Upper lobe of left lung (tissue), 6 donors: Measurements from ENCODE around the gene FBXO34. TPM values are rescaled to one million over a fixed set of nuclear protein-coding genes. Genes with fewer than 3 reads are reported as not detected.
"Not testable (repeated sequence)": the region's sequence is repeated elsewhere in the genome, so short reads cannot be mapped to it uniquely, and the experiment has no call there.

Source experiments
- ATAC-seq, 2 donors: fragments of 200-7000 bp; cut with Tn5 transposase; one replicate each; pipeline ENCODE4 v1.9.1; 2022; ENCODE audit warnings: mild to moderate bottlenecking in 2 of 2, moderate library complexity in 2 of 2; ENCODE audit not compliant: low FRiP score in 2 of 2
- DNase-seq, 2 donors: peaks; one replicate each; pipeline ENCODE4 v3.0.0-alpha.2; 2019 to 2020
- H3K27ac ChIP-seq, 4 donors: fragments of 200-600 bp; sonication (generic); one replicate each; pipeline ENCODE4 v1.5.1; 2016 to 2019
- H3K27me3 ChIP-seq, 4 donors: fragments of 200-600 bp; sonication (generic); one replicate each; pipeline ENCODE4 v1.5.1; 2017 to 2019
- H3K36me3 ChIP-seq, 4 donors: fragments of 200-600 bp; sonication (generic); one replicate each; pipeline ENCODE4 v1.5.1; 2016 to 2019
- H3K4me1 ChIP-seq, 4 donors: fragments of 200-600 bp; sonication (generic); one replicate each; pipeline ENCODE4 v1.5.1; 2018 to 2019
- H3K4me3 ChIP-seq, 4 donors: fragments of 200-600 bp; sonication (generic); one replicate each; pipeline ENCODE4 v1.5.1; 2017 to 2019; ENCODE audit warnings: mild to moderate bottlenecking in 2 of 4, moderate library complexity in 1 of 4
- H3K9me3 ChIP-seq, 4 donors: fragments of 200-600 bp; sonication (generic); one replicate each; pipeline ENCODE4 v1.5.1; 2018 to 2019
- CTCF ChIP-seq, 6 experiments: fragments of 450-650 bp in 4 of 6; fragments of 200-600 bp in 2 of 6; sonication (generic) in 2 of 6; IDR thresholded peaks; one replicate each; pipeline ENCODE4 v1.5.1; 2016 to 2019; ENCODE audit warnings: antibody characterized with exemption in 6 of 6
- EP300 ChIP-seq, 4 donors: sonication (generic); formaldehyde crosslinking; IDR thresholded peaks; one replicate each; pipeline ENCODE4 v1.5.1; 2017; ENCODE audit warnings: antibody characterized with exemption in 4 of 4, control low read depth in 2 of 4
- POLR2A ChIP-seq, 4 donors: fragments of 450-650 bp; IDR thresholded peaks; one replicate each; pipeline ENCODE4 v1.5.1; 2016 to 2017; ENCODE audit warnings: antibody characterized with exemption in 4 of 4, mild to moderate bottlenecking in 2 of 4
- POLR2AphosphoS5 ChIP-seq, 2 donors: sonication (generic); formaldehyde crosslinking; IDR thresholded peaks; one replicate each; pipeline ENCODE4 v1.5.1; 2017; ENCODE audit warnings: antibody characterized with exemption in 2 of 2
- WGBS, 2 donors: methylation state at CpG; one replicate each; pipeline ENCODE4 v1.1.5; 2017 to 2018; 5-methylcytosine and 5-hydroxymethylcytosine counted together
- total RNA-seq, 6 donors: library from RNA; depleted of rRNA in 4 of 6; stranded (reverse); fragments of >200 nt in 4 of 6; gene quantifications; one replicate each; pipeline versions ENCODE4 v1.1.0 to v1.2.1, GENCODE V29; 2016 to 2021
- donor health status: DM: no; HTN: no; CAD: no; lungs with moderate emphysema.
- donor health status: DM: no; HTN: yes; CAD: no; lungs with severe emphysema.

The FBXO34 gene
- total RNA-seq, 6 donors from 2014 or later, result 19.9 to 52.1 (median 34.0) TPM

GRCh38 chr14:55309761-55310365 lies 38.6 kb downstream of the FBXO34 start:
- no peak overlapping the region for H3K4me3 ChIP-seq
- 58 to 72% methylated on average over 1 of the region's 1 CpG for WGBS, 2 donors
- H3K27me3 ChIP-seq, result no peaks in the 10 kb centered on the region
- H3K9me3 ChIP-seq, result peaks cover 4 to 15% (median 8%) of the 10 kb centered on the region in 4 donors
- H3K36me3 ChIP-seq, result no peaks in the 10 kb centered on the region
- H3K4me1 ChIP-seq, result peaks cover 18 to 41% (median 27%) of the 10 kb centered on the region in 4 donors
- TF ChIP-seq POLR2AphosphoS5 (IDR thresholded peaks at IDR 0.05) (no peak), POLR2A (IDR thresholded peaks at IDR 0.05) (no peak), CTCF (IDR thresholded peaks at IDR 0.05) (no peak), EP300 (IDR thresholded peaks at IDR 0.05) (no peak)
- no peak overlapping the region for H3K27ac ChIP-seq
- ATAC-seq (no peak), DNase-seq (no peak)

GRCh38 chr14:55312379-55313030 lies 41.3 kb downstream of the FBXO34 start:
- WGBS, 2 donors, result 91 to 100% methylated on average over 4 to 5 of the region's 5 CpGs
- DNase-seq, H3K36me3 ChIP-seq, H3K27me3 ChIP-seq, ATAC-seq, H3K27ac ChIP-seq, H3K4me3 ChIP-seq: not testable (repeated sequence)
- Histone ChIP-seq H3K4me1 (peaks cover under 1 to 26% (median 16%) of the 10 kb centered on the region in 4 donors), H3K9me3 (peaks cover 4 to 15% (median 8%) of the 10 kb centered on the region in 4 donors)

DNA sequence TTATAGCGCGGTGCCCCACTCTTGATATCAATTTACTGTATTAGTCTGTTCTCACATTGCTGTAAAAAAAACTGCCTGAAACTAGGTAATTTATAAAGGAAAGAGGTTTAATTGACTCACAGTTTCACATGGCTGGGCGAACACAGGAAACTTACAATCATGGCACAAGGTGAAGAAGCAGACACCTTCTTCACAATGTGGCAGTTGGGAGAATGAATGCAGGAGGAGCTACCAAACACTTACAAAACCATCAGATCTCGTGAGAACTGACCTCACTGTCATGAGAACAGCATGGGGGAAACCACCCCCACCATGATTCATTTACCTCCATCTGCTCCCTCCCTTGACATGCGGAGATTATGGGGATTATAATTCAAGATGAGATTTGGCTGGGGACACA lies 42.3 kb downstream of the FBXO34 start:
- no peak overlapping the region for H3K27ac ChIP-seq
- no peak for ATAC-seq
- H3K27me3 ChIP-seq, result no peaks in the 10 kb centered on the region
- no peak overlapping the region for H3K4me3 ChIP-seq
- peaks cover 0 to 19% (median 13%) of the 10 kb centered on the region in 4 donors for H3K4me1 ChIP-seq
- 95 to 98% methylated on average over 5 of the region's 5 CpGs for WGBS, 2 donors
- peaks cover 4 to 15% (median 8%) of the 10 kb centered on the region in 4 donors for H3K9me3 ChIP-seq
- TF ChIP-seq POLR2AphosphoS5 (IDR thresholded peaks at IDR 0.05) (no peak), EP300 (IDR thresholded peaks at IDR 0.05) (no peak), POLR2A (IDR thresholded peaks at IDR 0.05) (no peak), CTCF (IDR thresholded peaks at IDR 0.05) (no peak)
- H3K36me3 ChIP-seq, result peaks cover 0 to 11% (median 0%) of the 10 kb centered on the region in 4 donors
- DNase-seq, result no peak

DNA sequence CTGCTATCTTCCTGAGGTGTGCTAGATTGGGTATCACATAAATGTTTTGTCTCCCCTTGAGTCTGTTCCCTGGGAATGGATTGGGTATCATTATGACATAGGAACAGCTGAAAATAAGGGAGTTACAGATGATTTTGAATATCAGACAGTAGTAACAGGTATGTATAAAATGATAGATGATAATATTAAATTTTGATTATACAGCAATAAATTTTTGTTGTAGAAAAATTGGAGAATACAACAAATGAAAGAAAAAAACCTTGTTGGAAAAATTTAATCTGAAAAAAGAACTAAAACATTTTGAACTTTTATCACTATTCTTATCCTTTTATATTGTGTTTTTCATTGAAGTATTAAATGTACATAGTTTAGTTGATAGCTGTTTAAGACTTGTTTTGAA lies 43.2 kb downstream of the FBXO34 start:
- no peak for ATAC-seq
- no peak for TF ChIP-seq POLR2AphosphoS5 (IDR thresholded peaks at IDR 0.05)
- no peak for TF ChIP-seq EP300 (IDR thresholded peaks at IDR 0.05)
- no peak for TF ChIP-seq POLR2A (IDR thresholded peaks at IDR 0.05)
- no peak for TF ChIP-seq CTCF (IDR thresholded peaks at IDR 0.05)

GRCh38 chr14:55316564-55316963 lies 45.3 kb downstream of the FBXO34 start:
- WGBS, 2 donors, result 87 to 88% methylated on average over 4 of the region's 4 CpGs
- H3K27me3 ChIP-seq, result no peaks in the 10 kb centered on the region
- peaks cover 0 to 11% (median 0%) of the 10 kb centered on the region in 4 donors for H3K36me3 ChIP-seq
- H3K4me1 ChIP-seq, result no peaks in the 10 kb centered on the region
- no peak overlapping the region for H3K4me3 ChIP-seq
- TF ChIP-seq EP300 (IDR thresholded peaks at IDR 0.05), result no peak
- no peak for TF ChIP-seq CTCF (IDR thresholded peaks at IDR 0.05)
- TF ChIP-seq POLR2AphosphoS5 (IDR thresholded peaks at IDR 0.05), result no peak
- ATAC-seq (no peak), DNase-seq (no peak)
- H3K9me3 ChIP-seq, result peaks cover 4 to 15% (median 8%) of the 10 kb centered on the region in 4 donors
- no peak overlapping the region for H3K27ac ChIP-seq

More for the DNA sequence above, 43.2 kb downstream of the FBXO34 start:
- Histone ChIP-seq H3K36me3 (peaks cover 0 to 11% (median 0%) of the 10 kb centered on the region in 4 donors), H3K9me3 (peaks cover 4 to 15% (median 8%) of the 10 kb centered on the region in 4 donors), H3K27ac (no peak overlapping the region), H3K27me3 (no peaks in the 10 kb centered on the region), H3K4me3 (no peak overlapping the region), H3K4me1 (peaks cover 0 to 16% (median 9%) of the 10 kb centered on the region in 4 donors)
- DNase-seq, result no peak
